Lower leg skin (tissue), 4 donors: ENCODE measurements around the gene S100P. TPM values are rescaled to one million over a fixed set of nuclear protein-coding genes. Genes with fewer than 3 reads are reported as not detected.

Source experiments
- DNase-seq, 2 donors: peaks; one replicate each; pipeline ENCODE4 v3.0.0-alpha.2; 2019; ENCODE audit warnings: low spot score in 2 of 2
- H3K4me3 ChIP-seq: fragments of 200-600 bp; sonication (generic); 2 replicates; pipeline ENCODE4 v1.5.1; 2017; ENCODE audit warnings: mild to moderate bottlenecking, low read depth; ENCODE audit not compliant: poor library complexity, severe bottlenecking
- POLR2A ChIP-seq, 2 donors: fragments of 450-650 bp; IDR thresholded peaks; one replicate each; pipeline ENCODE4 v1.6.1; 2016 to 2017; ENCODE audit warnings: antibody characterized with exemption in 2 of 2, mild to moderate bottlenecking in 1 of 2, moderate library complexity in 1 of 2
- WGBS, 2 donors: methylation state at CpG; one replicate each; pipeline ENCODE4 v1.1.5; 2018; 5-methylcytosine and 5-hydroxymethylcytosine counted together
- intact Hi-C: fragments of 100-400 bp; cut with DNase I; formaldehyde crosslinking; loops from one replicate; pipeline ENCODE4 v1.15.0; 2023; ENCODE audit warnings: low total_unique reads
- total RNA-seq, 4 donors: library from RNA; depleted of rRNA; stranded (reverse); fragments of >200 nt; gene quantifications; one replicate each; pipeline ENCODE4 v1.1.0, GENCODE V29; 2016
- TF ChIP-seq, protein P1 (sequence below), 3 donors: fragments of 450-650 bp; IDR thresholded peaks; one replicate each; pipeline ENCODE4 v1.5.1; 2016; ENCODE audit warnings: antibody characterized with exemption in 3 of 3, mild to moderate bottlenecking in 3 of 3, moderate library complexity in 2 of 3

S100P gene
- total RNA-seq, 4 donors from 2014 or later: 5.3 to 43.7 (median 15.7) TPM

DNA sequence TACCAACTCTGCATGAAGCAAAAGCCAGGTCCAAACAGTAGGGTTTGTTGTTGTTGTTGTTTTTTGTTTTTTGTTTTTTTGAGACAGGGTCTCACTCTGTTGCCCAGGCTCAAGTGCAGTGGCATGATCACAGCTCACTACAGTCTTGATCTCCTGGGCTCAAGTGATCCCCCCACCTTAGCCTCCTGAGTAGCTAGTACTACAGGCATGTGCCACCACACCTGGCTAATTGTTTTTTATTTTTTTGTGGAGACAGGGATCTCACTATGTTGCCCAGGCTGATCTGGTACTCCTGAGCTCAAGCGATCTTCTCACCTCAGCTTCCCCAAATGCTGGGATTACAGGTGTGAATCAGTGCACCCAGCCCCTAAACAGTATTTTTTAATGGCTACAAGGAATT lies 6.2 kb downstream of the S100P start:
- intact Hi-C loops: no loop called here
- DNase-seq: no peak
- 93 to 100% methylated on average over 1 of the region's 1 CpG for WGBS, 2 donors
- TF ChIP-seq, protein P1, sequence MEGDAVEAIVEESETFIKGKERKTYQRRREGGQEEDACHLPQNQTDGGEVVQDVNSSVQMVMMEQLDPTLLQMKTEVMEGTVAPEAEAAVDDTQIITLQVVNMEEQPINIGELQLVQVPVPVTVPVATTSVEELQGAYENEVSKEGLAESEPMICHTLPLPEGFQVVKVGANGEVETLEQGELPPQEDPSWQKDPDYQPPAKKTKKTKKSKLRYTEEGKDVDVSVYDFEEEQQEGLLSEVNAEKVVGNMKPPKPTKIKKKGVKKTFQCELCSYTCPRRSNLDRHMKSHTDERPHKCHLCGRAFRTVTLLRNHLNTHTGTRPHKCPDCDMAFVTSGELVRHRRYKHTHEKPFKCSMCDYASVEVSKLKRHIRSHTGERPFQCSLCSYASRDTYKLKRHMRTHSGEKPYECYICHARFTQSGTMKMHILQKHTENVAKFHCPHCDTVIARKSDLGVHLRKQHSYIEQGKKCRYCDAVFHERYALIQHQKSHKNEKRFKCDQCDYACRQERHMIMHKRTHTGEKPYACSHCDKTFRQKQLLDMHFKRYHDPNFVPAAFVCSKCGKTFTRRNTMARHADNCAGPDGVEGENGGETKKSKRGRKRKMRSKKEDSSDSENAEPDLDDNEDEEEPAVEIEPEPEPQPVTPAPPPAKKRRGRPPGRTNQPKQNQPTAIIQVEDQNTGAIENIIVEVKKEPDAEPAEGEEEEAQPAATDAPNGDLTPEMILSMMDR (IDR thresholded peaks at IDR 0.05): no peak
- no peak for TF ChIP-seq POLR2A (IDR thresholded peaks at IDR 0.05)
- H3K4me3 ChIP-seq: no peak overlapping the region

DNA sequence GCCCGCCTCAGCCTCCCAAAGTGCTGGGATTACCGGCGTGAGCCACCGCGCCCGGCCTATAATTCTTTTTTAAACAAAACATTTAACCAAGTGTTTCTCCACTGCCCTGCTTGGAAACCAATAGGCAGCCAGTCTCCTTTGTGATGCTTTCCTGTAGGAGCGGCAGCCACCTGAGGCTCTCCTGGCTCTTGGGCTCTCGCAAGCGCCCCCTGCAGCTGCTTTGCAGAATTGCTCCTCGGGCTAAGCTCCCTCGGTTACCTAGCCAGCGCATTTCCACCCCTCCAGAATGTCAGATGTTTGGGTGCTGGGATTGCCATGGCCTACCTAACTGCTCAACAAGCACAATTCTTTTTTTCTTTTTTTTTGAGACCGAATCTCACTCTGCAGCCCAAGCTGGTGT lies 7.7 kb downstream of the S100P start:
- intact Hi-C loops: no loop called here
- WGBS, 2 donors: 88 to 89% methylated on average over 13 of the region's 13 CpGs
- no peak for DNase-seq
- TF ChIP-seq, protein P1 (IDR thresholded peaks at IDR 0.05): no peak
- TF ChIP-seq POLR2A (IDR thresholded peaks at IDR 0.05): no peak
- H3K4me3 ChIP-seq: no peak overlapping the region

DNA sequence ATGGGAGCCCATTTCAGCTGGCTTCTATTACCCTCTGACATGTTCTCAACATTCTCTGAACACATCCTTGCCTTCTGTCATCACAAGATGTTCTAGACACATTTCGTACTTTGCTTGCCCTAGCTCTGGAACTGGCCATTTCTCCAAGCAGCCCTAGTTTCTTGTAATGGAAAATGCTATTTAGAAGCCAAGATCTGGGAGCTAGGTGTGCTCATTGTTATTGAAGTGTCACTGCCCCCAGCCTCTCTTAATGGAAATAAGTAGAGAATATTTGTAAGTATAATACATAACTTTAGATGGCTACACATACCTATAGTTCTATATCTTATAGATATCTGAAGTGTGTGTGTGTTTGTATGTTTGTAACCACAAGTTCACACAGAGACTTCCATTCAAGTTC lies 9.1 kb downstream of the S100P start:
- DNase-seq: no peak
- WGBS, 2 donors: 0% methylated on average over 1 of the region's 1 CpG
- H3K4me3 ChIP-seq: no peak overlapping the region
- TF ChIP-seq POLR2A (IDR thresholded peaks at IDR 0.05): no peak
- TF ChIP-seq, protein P1 (IDR thresholded peaks at IDR 0.05): no peak
- intact Hi-C loops: no loop called here

DNA sequence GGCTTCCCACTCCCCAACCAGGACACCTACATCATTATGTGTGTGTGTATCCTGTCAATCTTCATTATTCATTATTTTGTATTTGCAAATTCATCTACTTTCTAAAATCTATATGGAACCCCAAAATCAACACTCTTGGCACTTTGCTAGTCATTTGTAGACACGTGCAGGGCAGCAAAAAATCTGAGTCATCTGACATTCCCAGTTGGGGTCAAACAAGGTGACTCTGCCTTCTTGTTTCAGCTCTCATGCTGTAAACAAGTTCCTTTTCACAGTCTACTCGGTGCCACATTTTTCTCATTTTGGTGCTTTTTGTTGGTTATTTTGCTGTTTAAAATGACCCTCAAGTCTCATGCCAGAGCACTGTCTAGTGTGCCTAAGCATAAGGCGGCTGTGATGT lies 10.1 kb downstream of the S100P start:
- no peak for DNase-seq
- WGBS, 2 donors: 53 to 59% methylated on average over 3 of the region's 3 CpGs
- H3K4me3 ChIP-seq: no peak overlapping the region
- intact Hi-C loops: no loop called here
- TF ChIP-seq, protein P1 (IDR thresholded peaks at IDR 0.05): no peak
- TF ChIP-seq POLR2A (IDR thresholded peaks at IDR 0.05): no peak

DNA sequence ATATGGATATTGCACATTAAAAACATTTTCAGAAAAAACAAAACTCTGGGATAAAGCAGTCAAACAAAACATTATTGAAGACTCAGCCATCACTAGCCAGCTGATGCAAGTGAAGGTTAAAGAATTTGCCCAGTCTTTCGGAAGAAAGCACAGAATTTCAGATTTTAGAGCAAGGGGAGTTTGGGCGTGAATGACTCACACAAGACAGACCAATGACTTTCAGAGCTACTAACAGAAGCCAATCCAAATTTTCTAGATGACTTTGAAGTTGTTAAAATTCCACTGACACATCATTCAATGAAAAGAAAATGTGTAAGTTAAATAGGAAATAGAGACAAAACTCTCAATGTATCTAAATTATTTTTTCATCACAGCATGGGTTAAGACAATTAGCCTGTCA lies 12.0 kb downstream of the S100P start:
- intact Hi-C loops: no loop called here
- WGBS, 2 donors: 80 to 92% methylated on average over 2 of the region's 2 CpGs
- no peak for TF ChIP-seq POLR2A (IDR thresholded peaks at IDR 0.05)
- TF ChIP-seq, protein P1 (IDR thresholded peaks at IDR 0.05): no peak

DNA sequence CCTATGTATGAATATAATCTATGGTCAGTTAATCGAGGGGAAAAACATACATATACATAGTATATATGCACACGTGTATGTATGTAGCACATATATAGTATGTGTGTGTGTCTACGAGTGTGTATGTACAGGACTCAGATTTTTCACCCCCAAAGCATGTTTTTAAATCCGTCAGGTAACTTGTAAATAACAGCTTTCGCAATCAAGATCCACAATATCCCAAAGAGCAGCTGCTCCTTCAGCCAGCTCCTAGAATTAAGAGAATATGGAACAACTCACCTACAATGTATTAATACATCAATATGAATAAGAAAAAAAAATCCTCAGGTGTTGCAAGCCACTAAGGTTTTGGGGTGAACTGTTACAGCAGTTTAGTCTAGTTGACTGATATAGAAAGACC lies 12.5 kb downstream of the S100P start:
- intact Hi-C loops: no loop called here
- no peak overlapping the region for H3K4me3 ChIP-seq
- WGBS, 2 donors: 88 to 93% methylated on average over 5 of the region's 5 CpGs
- DNase-seq: no peak
- TF ChIP-seq, protein P1 (IDR thresholded peaks at IDR 0.05): no peak
- TF ChIP-seq POLR2A (IDR thresholded peaks at IDR 0.05): no peak

More for the DNA sequence above, 12.0 kb downstream of the S100P start:
- H3K4me3 ChIP-seq: no peak overlapping the region
- DNase-seq: no peak
